Kidney glomerular epithelial cell (primary cell): Measurements from ENCODE around the gene GPR146.
"Not testable (repeated sequence)": the region's sequence is repeated elsewhere in the genome, so short reads cannot be mapped to it uniquely, and the experiment has no call there.

Experiments used
- DNase-seq: peaks from one replicate; lab custom pipeline; 2025; lab: John Stamatoyannopoulos, UW

Gene GPR146

DNA sequence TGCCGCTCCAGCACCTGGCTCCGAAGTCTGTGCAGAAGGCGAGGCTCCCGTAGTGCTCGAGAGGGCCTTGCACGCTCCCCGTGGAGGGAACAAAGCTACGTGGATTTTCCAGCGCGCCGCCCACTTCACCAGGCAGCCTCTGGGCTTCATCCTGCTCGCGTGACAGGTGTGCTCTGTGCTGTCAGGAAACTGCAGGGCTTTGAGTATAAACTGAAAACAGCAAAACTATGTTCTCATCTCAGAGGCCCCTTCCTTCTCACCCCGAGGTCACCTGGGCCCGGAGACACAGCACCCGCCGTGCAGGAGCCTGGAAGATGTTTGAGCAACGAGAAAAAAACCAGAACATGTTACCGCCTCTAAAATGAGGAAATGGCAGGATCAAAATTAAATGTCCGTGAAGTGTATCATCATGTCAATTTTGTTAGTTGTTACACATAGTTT, 17.6 kb upstream of the GPR146 start:
- no peak for DNase-seq

DNA sequence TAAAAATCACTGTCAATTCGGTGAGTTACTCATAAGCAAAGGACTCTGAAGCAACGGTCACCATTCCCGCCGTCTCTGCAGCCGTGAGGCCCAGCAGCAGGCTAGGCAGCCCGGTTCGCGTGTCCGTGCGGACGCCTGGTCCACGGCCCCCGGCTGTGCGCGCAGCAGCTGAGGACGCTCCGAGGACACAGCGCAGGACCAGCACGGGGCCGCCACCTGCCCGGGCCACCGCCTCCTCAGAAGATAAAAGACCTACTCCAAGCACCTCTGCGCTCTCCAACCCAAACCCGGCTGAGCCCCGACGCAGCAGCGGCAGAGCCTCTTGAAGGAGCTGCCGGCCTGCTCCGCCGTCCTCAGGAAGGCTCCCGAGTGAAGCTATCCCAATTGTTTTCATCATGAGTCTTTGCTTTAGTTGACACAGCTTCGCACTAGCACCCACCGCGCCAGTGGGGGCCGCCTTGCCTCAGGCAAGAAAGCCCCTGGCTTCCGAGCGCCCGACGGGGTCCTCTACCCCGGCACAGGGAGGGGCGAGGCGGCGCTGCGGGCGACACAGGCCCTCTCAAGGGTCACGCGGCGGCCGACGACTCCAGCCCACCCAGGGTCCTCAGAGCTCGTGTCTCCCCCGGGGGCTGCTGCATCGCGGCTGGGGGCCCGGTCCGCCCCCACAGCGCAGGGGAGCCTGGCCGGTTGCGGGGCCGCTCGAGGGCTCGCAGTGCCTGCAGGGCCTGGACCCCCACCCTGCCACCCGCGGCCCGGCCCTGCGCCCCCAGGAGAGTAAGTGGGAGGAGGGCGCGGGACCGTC, 16.9 kb upstream of the GPR146 start:
- DNase-seq, result peak; percentile 33

- peak; percentile 73 for DNase-seq
These were observed 16.1 kb upstream of the GPR146 start for GRCh38 chr7:1028044-1028770.

DNA sequence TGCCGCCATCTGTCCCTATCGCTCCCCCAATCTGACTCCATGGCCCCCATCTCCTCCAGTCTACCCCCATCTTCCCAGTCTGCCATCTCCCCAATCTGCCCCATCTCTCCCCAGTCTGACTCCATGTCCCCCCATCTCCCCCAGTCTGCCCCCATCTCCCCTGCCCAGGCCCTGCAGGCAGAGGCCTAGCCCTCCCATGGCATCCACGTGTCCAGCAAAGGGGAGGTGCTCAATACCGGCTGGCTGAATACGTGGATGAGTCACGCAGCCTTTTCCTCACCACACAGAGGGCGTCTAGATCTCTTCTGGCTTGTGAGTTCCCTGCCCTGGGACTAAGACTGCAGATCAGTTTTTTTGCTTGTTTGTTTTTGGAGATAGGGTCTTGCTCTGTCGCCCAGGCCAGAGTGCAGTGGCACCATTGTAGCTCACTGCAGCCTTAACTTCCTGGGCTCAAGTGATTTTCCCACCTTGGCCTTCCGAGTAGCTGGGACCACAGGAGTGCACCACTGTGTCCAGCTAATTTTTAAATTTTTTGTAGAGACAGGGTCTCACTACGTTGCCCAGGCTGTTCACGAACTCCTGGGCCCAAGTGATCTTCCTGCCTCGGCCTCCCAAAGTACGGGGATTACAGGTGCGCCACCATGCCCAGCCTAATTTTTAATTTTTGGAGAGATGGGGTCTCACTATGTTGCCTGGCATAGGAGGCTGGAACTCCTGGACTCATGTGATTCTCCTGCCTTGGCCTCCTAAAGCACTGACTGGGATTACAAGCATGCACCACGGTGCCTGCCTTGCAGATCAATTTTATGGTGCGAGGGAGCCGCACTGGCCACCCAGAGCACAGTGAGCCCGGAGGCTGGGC, 15.3 kb upstream of the GPR146 start:
- peak; percentile 88 for DNase-seq

DNA sequence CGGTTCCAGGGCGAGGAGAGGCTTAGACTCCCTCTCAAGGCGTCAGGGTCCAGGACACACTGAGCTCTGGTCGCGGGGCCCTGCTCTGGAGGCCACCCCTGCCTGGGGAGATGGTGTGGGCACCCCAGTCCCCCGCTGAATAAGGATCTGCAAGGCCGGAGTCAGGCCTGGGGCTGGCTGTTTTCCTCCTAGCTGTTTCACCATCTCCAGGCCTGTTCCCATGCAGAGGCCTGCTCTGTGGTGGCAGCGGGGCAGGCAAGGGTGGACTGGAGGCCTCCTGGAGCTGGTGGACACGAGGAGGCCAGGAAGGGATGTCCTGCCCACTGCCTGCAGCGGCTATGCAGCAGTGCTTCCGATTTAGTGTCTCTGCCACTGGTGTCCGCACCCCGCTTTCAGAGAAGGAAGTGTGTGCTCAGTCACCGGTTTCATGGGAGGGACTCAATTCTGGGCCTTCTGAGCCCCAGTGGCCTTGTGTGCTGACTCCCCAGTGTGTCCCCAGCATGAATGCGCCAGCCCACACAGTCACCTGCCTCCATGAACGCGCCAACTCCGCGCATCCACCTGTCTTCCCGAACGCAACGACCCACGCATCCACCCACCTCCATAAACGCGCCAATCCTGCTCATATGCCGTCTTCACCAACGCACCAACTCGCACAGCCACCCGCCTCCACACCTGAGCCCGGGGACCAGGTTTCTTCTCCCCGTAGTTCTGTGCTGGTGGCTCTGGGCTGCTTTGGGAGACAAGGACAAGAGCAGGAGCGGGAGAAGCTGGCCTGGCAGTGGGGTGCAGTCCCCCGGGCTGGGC, 14.5 kb upstream of the GPR146 start:
- no peak for DNase-seq

GRCh38 chr7:1030444-1031070, 13.8 kb upstream of the GPR146 start:
- DNase-seq, result no peak

DNA sequence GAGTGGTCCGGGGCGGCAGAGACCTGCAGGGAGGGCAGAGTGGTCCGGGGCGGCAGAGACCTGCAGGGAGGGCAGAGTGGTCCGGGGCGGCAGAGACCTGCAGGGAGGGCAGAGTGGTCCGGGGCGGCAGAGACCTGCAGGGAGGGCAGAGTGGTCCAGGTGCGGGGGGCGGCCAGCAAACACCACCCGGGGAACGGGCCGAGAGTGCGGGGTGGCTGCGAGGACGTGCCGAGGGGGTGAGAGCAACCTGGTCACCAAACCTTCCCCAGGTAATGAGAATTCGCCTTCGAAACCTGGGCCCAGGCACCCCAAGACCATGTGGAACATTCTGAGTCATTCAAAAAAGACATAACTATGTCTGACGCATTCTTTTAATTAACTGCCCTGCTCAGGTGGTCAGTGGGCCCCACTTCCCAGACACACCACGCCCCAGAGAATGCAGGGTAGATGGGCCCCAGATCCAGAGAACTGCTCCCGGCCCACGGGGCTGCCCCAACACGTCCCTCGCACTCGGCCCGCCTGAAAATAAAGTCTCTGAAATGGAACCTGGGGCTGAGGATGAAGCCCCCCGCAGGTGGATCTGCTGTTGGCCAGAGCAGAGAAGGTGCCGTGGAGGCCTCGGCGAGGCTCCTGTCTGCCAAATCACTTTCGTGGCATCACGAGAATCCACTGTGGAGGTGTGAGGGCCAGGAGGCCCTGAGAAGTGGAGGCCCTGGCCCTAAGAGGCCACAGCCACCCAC, 12.5 kb upstream of the GPR146 start:
- DNase-seq, result no peak

GRCh38 chr7:1032536-1033181, 11.7 kb upstream of the GPR146 start:
- no peak for DNase-seq

DNA sequence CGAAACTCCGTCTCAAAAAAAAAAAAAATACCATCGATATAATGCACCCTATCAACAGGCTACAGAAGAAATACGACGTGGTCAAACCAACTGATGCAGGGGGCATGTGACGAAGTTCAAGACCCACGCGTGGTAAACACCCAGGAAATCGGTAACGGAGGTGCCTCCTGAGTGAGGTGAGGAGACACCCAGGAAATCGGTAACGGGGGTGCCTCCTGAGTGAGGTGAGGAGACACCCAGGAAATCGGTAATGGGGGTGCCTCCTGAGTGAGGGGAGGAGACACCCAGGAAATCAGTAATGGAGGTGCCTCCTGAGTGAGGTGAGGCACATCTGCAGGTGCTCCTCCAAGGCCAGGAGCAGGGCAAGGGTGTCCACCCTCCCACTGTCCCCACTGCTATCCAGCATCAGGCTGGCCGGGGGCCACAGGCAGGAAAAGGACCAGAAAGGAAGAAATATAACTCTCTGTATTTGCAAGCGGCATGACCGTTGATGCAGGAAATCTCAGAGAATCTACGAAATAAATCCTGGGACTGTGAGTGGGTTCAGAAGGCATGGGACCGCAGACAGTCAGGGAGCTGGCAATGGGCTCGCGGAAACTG, 10.7 kb upstream of the GPR146 start:
- DNase-seq, result no peak

DNA sequence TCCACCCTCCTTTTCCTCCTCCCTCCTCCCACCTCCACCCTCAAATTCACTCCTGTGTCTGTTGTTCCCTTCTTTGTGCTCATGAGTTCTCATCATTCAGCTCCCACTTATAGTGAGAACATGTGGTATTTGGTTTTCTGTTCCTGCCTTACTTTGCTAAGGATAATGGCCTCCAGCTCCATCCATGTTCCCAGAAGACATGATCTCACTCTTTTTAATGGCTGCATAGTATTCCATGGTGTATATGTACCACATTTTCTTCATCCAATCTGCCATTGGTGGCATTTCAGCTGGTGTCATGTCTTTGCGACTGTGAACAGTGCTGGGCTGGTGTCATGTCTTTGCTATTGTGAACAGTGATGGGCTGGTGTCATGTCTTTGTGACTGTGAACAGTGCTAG, 9.6 kb upstream of the GPR146 start:
- DNase-seq, result not testable (repeated sequence)

GRCh38 chr7:1036164-1036928, 8.0 kb upstream of the GPR146 start:
- DNase-seq, result not testable (repeated sequence)

DNA sequence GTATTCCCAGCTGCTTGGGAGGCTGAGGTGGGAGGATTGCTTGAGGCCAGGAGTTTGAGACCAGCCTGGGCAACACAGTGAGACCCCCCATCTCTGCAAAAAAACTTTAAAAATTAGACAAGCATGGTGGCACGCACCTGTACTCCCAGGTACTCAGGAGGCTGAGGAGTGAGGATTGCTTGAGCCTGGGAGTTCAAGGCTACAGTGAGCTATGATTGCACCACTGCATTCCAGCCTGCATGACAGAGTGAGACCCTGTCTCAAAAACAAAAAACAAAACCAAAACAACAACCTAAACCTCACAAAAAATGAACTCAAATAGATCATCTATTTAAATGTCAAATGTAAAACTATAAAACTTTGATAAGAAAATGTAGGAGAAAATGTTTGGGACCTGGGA, 4.1 kb upstream of the GPR146 start:
- not testable (repeated sequence) for DNase-seq

DNA sequence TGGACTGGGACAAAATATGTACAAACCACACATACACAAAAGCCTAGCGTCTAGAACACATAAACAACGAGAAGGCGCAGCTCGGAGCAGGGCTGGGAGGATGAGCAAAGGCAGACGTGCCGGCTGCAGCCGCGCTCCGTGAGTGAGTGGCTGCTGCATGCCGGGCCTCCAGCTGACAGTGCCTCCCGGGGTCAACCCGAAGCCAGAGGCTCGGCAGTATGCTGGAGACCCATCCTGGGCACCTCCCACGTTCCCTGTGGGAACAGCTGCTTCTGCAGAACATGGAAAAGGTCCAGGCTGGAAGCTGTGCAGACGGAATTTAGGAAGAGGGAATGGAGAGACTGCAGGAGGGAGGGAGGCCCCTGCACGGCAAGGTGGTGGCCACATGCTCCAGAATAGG, 3.6 kb upstream of the GPR146 start:
- DNase-seq, result peak; percentile 5

DNA sequence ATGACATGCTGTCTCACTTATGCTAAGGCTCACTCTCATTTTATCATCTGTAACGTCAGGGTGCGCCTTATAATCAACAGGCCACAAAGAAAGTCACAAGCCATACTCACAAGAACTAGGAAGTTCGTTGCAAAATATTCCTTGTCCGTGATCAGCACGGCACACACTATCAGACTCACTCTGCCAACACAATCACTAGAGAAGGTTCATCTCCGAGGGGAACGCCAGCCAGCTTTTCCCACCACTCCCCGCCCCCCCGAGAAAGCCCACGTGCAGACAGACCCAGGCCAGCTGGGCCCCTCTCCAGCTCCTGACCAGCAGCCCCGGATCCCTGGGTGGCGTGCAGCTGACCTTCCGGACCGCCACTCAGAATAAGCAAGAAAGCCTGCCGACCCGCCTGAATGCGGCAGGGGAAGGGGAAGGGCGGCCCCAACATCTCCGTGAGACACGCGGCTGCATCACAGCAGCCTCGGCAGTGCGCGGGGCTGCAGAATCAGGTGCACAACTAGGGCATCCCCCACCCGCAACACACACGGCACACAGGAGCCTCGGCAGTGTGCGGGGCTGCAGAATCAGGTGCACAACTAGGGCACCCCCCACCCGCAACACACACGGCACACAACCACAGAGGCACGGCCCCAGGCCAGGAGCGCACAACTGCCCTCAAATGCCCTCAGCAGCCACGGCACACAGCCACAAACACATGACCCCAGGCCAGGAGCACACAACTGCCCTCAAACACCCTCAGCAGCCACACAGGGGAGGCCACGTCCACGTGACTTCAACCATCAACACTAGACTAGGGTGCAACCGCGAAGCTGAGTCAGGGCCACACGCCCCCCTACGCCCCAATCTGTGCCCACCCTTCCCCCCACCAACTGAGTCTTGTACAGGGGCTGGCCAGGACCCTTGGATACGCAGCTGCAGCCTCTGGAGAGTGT, 2.5 kb upstream of the GPR146 start:
- DNase-seq, result no peak

GRCh38 chr7:1042492-1042833, 1.9 kb upstream of the GPR146 start:
- DNase-seq, result no peak

GRCh38 chr7:1043552-1044188, 676 bp upstream of the GPR146 start:
- peak; percentile 46 for DNase-seq
